Astrocyte (in vitro differentiated cells and primary cell): ENCODE data around the gene TRAPPC2. TPM values are rescaled to one million over a fixed set of nuclear protein-coding genes. Genes with fewer than 3 reads are reported as not detected.

ENCODE experiments used
- DNase-seq: peaks from one replicate; pipeline ENCODE4 v3.0.0-alpha.2; 2010; ENCODE audit warnings: low read depth
- FAIRE-seq: peaks from 2 replicates; lab custom pipeline; 2011; peaks lifted over from hg19 to GRCh38; lab: Jason Lieb, UNC
- H2AFZ ChIP-seq: 2 replicates; pipeline ENCODE4 v1.6.0; 2012; ENCODE audit warnings: low read depth, low read length, inconsistent platforms
- H3K27ac ChIP-seq: 2 replicates; pipeline ENCODE4 v1.5.1; 2011; ENCODE audit warnings: low read depth, low read length, inconsistent platforms
- H3K27me3 ChIP-seq: 2 replicates; pipeline ENCODE4 v1.6.0; 2011; ENCODE audit warnings: low read length, inconsistent platforms; ENCODE audit not compliant: insufficient read depth
- H3K36me3 ChIP-seq: 2 replicates; pipeline ENCODE4 v1.5.1; 2011; ENCODE audit warnings: low read length, inconsistent platforms; ENCODE audit not compliant: insufficient read depth
- H3K4me1 ChIP-seq: 2 replicates; pipeline ENCODE4 v1.5.1; 2011; ENCODE audit warnings: low read length, inconsistent platforms; ENCODE audit not compliant: insufficient read depth
- H3K4me2 ChIP-seq: 2 replicates; pipeline ENCODE4 v1.6.0; 2012; ENCODE audit warnings: low read length, inconsistent platforms
- H3K4me3 ChIP-seq: 2 replicates; pipeline ENCODE4 v1.5.1; 2011; ENCODE audit warnings: low read depth, mild to moderate bottlenecking, low read length, inconsistent platforms; ENCODE audit not compliant: insufficient read depth
- H3K79me2 ChIP-seq: 2 replicates; pipeline ENCODE4 v1.6.0; 2012; ENCODE audit warnings: mild to moderate bottlenecking, low read length, inconsistent platforms; ENCODE audit not compliant: insufficient read depth
- H3K9ac ChIP-seq: 2 replicates; pipeline ENCODE4 v1.6.0; 2012; ENCODE audit warnings: mild to moderate bottlenecking, low read length, inconsistent platforms
- H3K9me3 ChIP-seq: 2 replicates; pipeline ENCODE4 v1.5.1; 2012; ENCODE audit warnings: low read depth, mild to moderate bottlenecking, low read length, inconsistent platforms; ENCODE audit not compliant: insufficient read depth
- H4K20me1 ChIP-seq: 2 replicates; pipeline ENCODE4 v1.6.0; 2012; ENCODE audit warnings: low read length, inconsistent platforms; ENCODE audit not compliant: insufficient read depth
- H3K27ac Mint-ChIP-seq: one replicate; pipeline ENCODE4 v1.8.0; 2021; ENCODE audit warnings: mild to moderate bottlenecking, mixed read lengths; ENCODE audit not compliant: unreplicated experiment
- H3K27me3 Mint-ChIP-seq: one replicate; pipeline ENCODE4 v1.8.0; 2021; ENCODE audit warnings: low read depth, mixed read lengths; ENCODE audit not compliant: unreplicated experiment
- H3K36me3 Mint-ChIP-seq: one replicate; pipeline ENCODE4 v1.8.0; 2021; ENCODE audit warnings: low read depth, mixed read lengths; ENCODE audit not compliant: unreplicated experiment
- H3K4me1 Mint-ChIP-seq: one replicate; pipeline ENCODE4 v1.8.0; 2021; ENCODE audit warnings: low read depth, mixed read lengths; ENCODE audit not compliant: unreplicated experiment
- H3K4me3 Mint-ChIP-seq: one replicate; pipeline ENCODE4 v1.8.0; 2021; ENCODE audit warnings: mild to moderate bottlenecking, moderate library complexity, mixed read lengths; ENCODE audit not compliant: unreplicated experiment
- H3K9me3 Mint-ChIP-seq: one replicate; pipeline ENCODE4 v1.8.0; 2021; ENCODE audit warnings: mild to moderate bottlenecking, mixed read lengths; ENCODE audit not compliant: unreplicated experiment
- EZH2 ChIP-seq: IDR thresholded peaks from 2 replicates; pipeline ENCODE4 v1.6.1; 2012; ENCODE audit warnings: mild to moderate bottlenecking, low read length, inconsistent platforms; ENCODE audit not compliant: insufficient read depth
- total RNA-seq: library from RNA; stranded (reverse); gene quantifications from 2 replicates; pipeline ENCODE4 v1.2.1, GENCODE V29; 2021
- TF ChIP-seq, protein P1 (sequence below): IDR thresholded peaks from 2 replicates; pipeline ENCODE4 v1.5.1; 2011; ENCODE audit warnings: low read depth, mild to moderate bottlenecking, inconsistent platforms, low read length, moderate library complexity; ENCODE audit not compliant: insufficient read depth

Gene TRAPPC2
- total RNA-seq, 1 donor from 2014 or later: 17.0 TPM

DNA sequence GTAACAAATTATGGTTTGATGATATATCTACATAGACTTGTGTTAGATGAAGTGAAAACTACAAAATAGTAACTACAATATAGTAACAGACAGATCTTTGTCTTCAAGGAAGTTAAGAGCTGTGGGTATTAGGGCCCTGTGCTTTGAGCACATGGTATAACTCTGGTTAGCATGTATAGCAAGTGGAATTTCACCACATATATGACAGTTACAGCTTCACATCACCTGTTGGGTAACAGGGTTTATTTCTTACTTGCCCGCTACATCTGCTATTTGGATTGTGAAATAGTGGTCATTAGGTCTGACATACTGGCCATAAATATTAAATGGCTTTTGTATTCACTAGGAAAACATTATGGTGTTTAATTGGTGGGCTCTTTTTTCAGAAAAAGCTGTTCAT is 20.3 kb upstream of the TRAPPC2 start:
- no peaks in the 10 kb centered on the region for H3K9me3 ChIP-seq
- no peak overlapping the region for H3K4me2 ChIP-seq
- FAIRE-seq: peak; percentile 68
- H3K4me1 ChIP-seq: no peaks in the 10 kb centered on the region
- Mint-ChIP-seq H3K36me3 (no peaks in the 10 kb centered on the region), H3K9me3 (no peaks in the 10 kb centered on the region), H3K4me1 (no peaks in the 10 kb centered on the region), H3K27ac (no peak overlapping the region), H3K4me3 (no peak overlapping the region), H3K27me3 (no peaks in the 10 kb centered on the region)
- H2AFZ ChIP-seq: no peak overlapping the region
- TF ChIP-seq, protein P1, sequence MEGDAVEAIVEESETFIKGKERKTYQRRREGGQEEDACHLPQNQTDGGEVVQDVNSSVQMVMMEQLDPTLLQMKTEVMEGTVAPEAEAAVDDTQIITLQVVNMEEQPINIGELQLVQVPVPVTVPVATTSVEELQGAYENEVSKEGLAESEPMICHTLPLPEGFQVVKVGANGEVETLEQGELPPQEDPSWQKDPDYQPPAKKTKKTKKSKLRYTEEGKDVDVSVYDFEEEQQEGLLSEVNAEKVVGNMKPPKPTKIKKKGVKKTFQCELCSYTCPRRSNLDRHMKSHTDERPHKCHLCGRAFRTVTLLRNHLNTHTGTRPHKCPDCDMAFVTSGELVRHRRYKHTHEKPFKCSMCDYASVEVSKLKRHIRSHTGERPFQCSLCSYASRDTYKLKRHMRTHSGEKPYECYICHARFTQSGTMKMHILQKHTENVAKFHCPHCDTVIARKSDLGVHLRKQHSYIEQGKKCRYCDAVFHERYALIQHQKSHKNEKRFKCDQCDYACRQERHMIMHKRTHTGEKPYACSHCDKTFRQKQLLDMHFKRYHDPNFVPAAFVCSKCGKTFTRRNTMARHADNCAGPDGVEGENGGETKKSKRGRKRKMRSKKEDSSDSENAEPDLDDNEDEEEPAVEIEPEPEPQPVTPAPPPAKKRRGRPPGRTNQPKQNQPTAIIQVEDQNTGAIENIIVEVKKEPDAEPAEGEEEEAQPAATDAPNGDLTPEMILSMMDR: no peak
- no peak for TF ChIP-seq EZH2
- H3K79me2 ChIP-seq: no peaks in the 10 kb centered on the region
- DNase-seq: no peak
- no peaks in the 10 kb centered on the region for H4K20me1 ChIP-seq
- H3K36me3 ChIP-seq: peaks cover 11% of the 10 kb centered on the region
- no peak overlapping the region for H3K9ac ChIP-seq
- no peaks in the 10 kb centered on the region for H3K27me3 ChIP-seq
- no peak overlapping the region for H3K27ac ChIP-seq
- no peak overlapping the region for H3K4me3 ChIP-seq

DNA sequence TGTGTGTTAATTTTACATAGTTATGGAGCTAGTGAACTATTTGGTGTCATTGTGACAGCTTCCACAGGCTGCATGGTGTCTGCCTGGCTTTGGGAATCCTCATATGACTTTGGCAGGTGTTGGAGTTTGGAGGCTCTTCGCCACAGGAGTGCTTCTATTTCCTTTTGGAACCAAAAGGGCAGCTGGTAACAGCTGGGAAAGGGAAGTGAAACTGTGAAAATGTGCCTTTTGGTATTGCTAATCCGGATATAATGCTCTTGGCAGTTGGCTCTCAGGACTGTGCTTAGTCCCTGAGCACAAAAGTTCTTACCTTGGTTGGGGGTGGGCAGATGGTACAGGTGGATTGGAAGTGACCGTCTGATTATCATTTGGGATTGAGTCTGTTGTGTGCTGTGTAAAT is 18.2 kb upstream of the TRAPPC2 start:
- Histone ChIP-seq H3K79me2 (no peaks in the 10 kb centered on the region), H3K4me2 (no peak overlapping the region), H3K27me3 (no peaks in the 10 kb centered on the region), H3K36me3 (peaks cover 6% of the 10 kb centered on the region), H3K9me3 (no peaks in the 10 kb centered on the region), H3K27ac (no peak overlapping the region), H4K20me1 (no peaks in the 10 kb centered on the region), H2AFZ (no peak overlapping the region), H3K9ac (no peak overlapping the region), H3K4me1 (no peaks in the 10 kb centered on the region), H3K4me3 (no peak overlapping the region)
- Mint-ChIP-seq H3K27ac (no peak overlapping the region), H3K9me3 (no peaks in the 10 kb centered on the region), H3K36me3 (no peaks in the 10 kb centered on the region), H3K4me1 (peaks cover 5% of the 10 kb centered on the region), H3K27me3 (no peaks in the 10 kb centered on the region), H3K4me3 (no peak overlapping the region)
- no peak for TF ChIP-seq EZH2
- TF ChIP-seq, protein P1: no peak
- peak; percentile 37 for FAIRE-seq
- no peak for DNase-seq

DNA sequence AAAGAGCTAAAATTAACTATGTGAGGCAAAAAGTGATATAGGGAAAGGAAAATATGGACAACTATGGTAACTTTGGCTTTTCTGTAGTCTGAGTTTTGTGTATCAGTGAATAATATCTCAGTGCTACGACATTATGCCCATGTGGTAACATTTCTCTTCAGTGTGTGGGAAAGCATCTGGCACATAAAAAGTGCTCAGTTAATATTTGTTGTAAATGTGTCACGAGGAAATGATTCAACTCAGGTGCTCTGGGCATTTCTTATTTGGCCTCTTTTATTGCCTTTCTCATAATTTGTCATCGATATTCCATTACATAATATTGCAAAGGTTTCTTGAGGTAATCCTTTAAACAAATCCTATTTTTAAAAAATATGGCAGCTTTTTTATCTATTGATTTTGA is 17.7 kb upstream of the TRAPPC2 start:
- no peaks in the 10 kb centered on the region for H3K9me3 Mint-ChIP-seq
- H3K27ac Mint-ChIP-seq: no peak overlapping the region
- DNase-seq: no peak
- H3K36me3 Mint-ChIP-seq: no peaks in the 10 kb centered on the region
- Histone ChIP-seq H3K9ac (no peak overlapping the region), H3K27me3 (no peaks in the 10 kb centered on the region), H3K36me3 (peaks cover 4% of the 10 kb centered on the region), H3K9me3 (no peaks in the 10 kb centered on the region), H4K20me1 (no peaks in the 10 kb centered on the region), H2AFZ (no peak overlapping the region), H3K4me1 (no peaks in the 10 kb centered on the region), H3K4me2 (no peak overlapping the region), H3K27ac (no peak overlapping the region), H3K79me2 (no peaks in the 10 kb centered on the region), H3K4me3 (no peak overlapping the region)
- H3K4me1 Mint-ChIP-seq: peaks cover 5% of the 10 kb centered on the region
- H3K27me3 Mint-ChIP-seq: no peaks in the 10 kb centered on the region
- no peak overlapping the region for H3K4me3 Mint-ChIP-seq
- peak; percentile 70 for FAIRE-seq
- TF ChIP-seq, protein P1: no peak
- no peak for TF ChIP-seq EZH2
